HepG2 (cell line): ENCODE results near the gene CLEC18A. TPM values are rescaled to one million over a fixed set of nuclear protein-coding genes. Genes with fewer than 3 reads are reported as not detected.

Experiments used
- ATAC-seq: fragments of 200-7000 bp; cut with Tn5 transposase; 3 replicates; pipeline ENCODE4 v1.9.1; 2020; ENCODE audit warnings: mild to moderate bottlenecking, moderate library complexity
- BruUV-seq: library from RNA; stranded (reverse); fragments of 400-500 nt; replicated peaks from 2 replicates; lab custom pipeline; 2021; lab: Mats Ljungman, UMichigan
- CTCF ChIA-PET: fragments of 300-600 bp; formaldehyde crosslinking; extraction: SDS; loops from one replicate; lab custom pipeline; 2021; ENCODE audit warnings: low total read pairs, inconsistent platforms, low intra/inter-chr PET ratio; lab: Yijun Ruan, JAX
- POLR2A ChIA-PET: fragments of 350-600 bp; sonication (Branson Sonifier 250); formaldehyde crosslinking; loops from one replicate; lab custom pipeline; 2020; ENCODE audit warnings: antibody characterized with exemption, inconsistent platforms; lab: Yijun Ruan, JAX
- DNase-seq: peaks from one replicate; pipeline ENCODE4 v3.0.0-alpha.2; 2015; ENCODE audit warnings: low spot score
- FAIRE-seq: peaks from 3 replicates; lab custom pipeline; 2011; peaks lifted over from hg19 to GRCh38; lab: Jason Lieb, UNC
- H2AFZ ChIP-seq: one replicate; pipeline ENCODE4 v1.6.1; 2011; ENCODE audit warnings: low read length, inconsistent platforms
- H3K27ac ChIP-seq: fragments of 300-600 bp; 3 replicates; pipeline ENCODE4 v1.8.0; 2011; ENCODE audit warnings: mixed run types, mild to moderate bottlenecking, mixed read lengths, low read length, inconsistent platforms; ENCODE audit not compliant: insufficient read depth; ENCODE audit errors: extremely low read length
- H3K27me3 ChIP-seq, 2 experiments: fragments of 200-600 bp in 1 of 2; 2 replicates in 1 of 2; 3 replicates in 1 of 2; pipeline versions ENCODE4 v1.6.0 to v1.8.0; 2011; ENCODE audit warnings: low read length in 2 of 2, mild to moderate bottlenecking in 2 of 2, moderate library complexity in 2 of 2, inconsistent platforms in 1 of 2; ENCODE audit not compliant: insufficient read depth in 2 of 2, control insufficient read depth in 1 of 2
- H3K36me3 ChIP-seq, 2 experiments: fragments of 200-600 bp in 1 of 2; replicated peaks in 1 of 2; 2 replicates in 1 of 2; 3 replicates in 1 of 2; pipeline versions ENCODE4 v1.5.1 to v1.8.0; 2011; ENCODE audit warnings: low read length in 2 of 2, inconsistent platforms in 1 of 2; ENCODE audit not compliant: insufficient read depth in 2 of 2, control insufficient read depth in 1 of 2
- H3K4me1 ChIP-seq: 2 replicates; pipeline ENCODE4 v1.5.1; 2012; ENCODE audit warnings: low read length, inconsistent platforms; ENCODE audit not compliant: insufficient read depth
- H3K4me2 ChIP-seq: 2 replicates; pipeline ENCODE4 v1.6.0; 2011; ENCODE audit warnings: low read depth, low read length, inconsistent platforms
- H3K4me3 ChIP-seq, 3 experiments: fragments of 200-600 bp in 1 of 3; sonication (generic), shearing (Covaris generic) in 1 of 3; replicated peaks in 1 of 3; 2 replicates each; pipeline ENCODE4 v1.5.1; 2011 to 2016; ENCODE audit warnings: low read length in 3 of 3, inconsistent platforms in 2 of 3, low read depth in 2 of 3, mild to moderate bottlenecking in 2 of 3, control low read depth in 1 of 3, mixed read lengths in 1 of 3; ENCODE audit not compliant: insufficient read depth in 1 of 3
- H3K79me2 ChIP-seq: one replicate; pipeline ENCODE4 v1.6.1; 2011; ENCODE audit warnings: low read length, inconsistent platforms; ENCODE audit not compliant: insufficient read depth
- H3K9ac ChIP-seq: 2 replicates; pipeline ENCODE4 v1.6.0; 2011; ENCODE audit warnings: mild to moderate bottlenecking, low read depth, low read length, inconsistent platforms; ENCODE audit not compliant: insufficient read depth
- H3K9me3 ChIP-seq: 2 replicates; pipeline ENCODE4 v1.5.1; 2012; ENCODE audit warnings: mild to moderate bottlenecking, low read length
- H4K20me1 ChIP-seq: 2 replicates; pipeline ENCODE4 v1.6.0; 2011; ENCODE audit warnings: inconsistent platforms, mild to moderate bottlenecking, low read length, moderate library complexity; ENCODE audit not compliant: insufficient read depth
- MTA1 ChIP-seq: sonication (generic); formaldehyde crosslinking; IDR thresholded peaks from 2 replicates; pipeline ENCODE4 v1.4.0; 2020; ENCODE audit warnings: missing genetic modification reagents, mild to moderate bottlenecking, borderline replicate concordance
- ZBTB38 ChIP-seq: sonication (generic); formaldehyde crosslinking; IDR thresholded peaks from 2 replicates; pipeline ENCODE4 v1.5.1; 2020; ENCODE audit warnings: mild to moderate bottlenecking, missing genetic modification reagents
- ZFX ChIP-seq: sonication (generic); formaldehyde crosslinking; IDR thresholded peaks from 2 replicates; pipeline ENCODE4 v1.4.0; 2020; ENCODE audit warnings: mild to moderate bottlenecking, low read depth, missing genetic modification reagents, moderate library complexity
- WGBS: methylation state at CpG from one replicate; pipeline ENCODE4 v1.1.6; 2017; ENCODE audit warnings: low lambda C conversion rate; 5-methylcytosine and 5-hydroxymethylcytosine counted together
- in situ Hi-C: cut with HindIII; loops from 2 replicates; pipeline ENCODE4 v1.10.0; 2017; ENCODE audit warnings: low pct_unique_long_range_greater_than_20kb; ENCODE audit not compliant: extremely low pct_ligation_motif_present
- intact Hi-C: fragments of 100-400 bp; cut with micrococcal nuclease; formaldehyde crosslinking; loops from one replicate; pipeline ENCODE4 v1.10.0; 2022; ENCODE audit not compliant: unreplicated experiment
- polyA plus RNA-seq, 8 experiments: library from polyadenylated mRNA; depleted of rRNA in 3 of 8; stranded (reverse) in 7 of 8; unstranded in 1 of 8; fragments of >200 nt; fragmentation: Illumina TruSeq in 4 of 8; extraction: Trizol in 4 of 8; gene quantifications; 2 replicates each; pipeline versions ENCODE4 v1.2.1 to v1.2.3, GENCODE V29; 2011 to 2016; ENCODE audit warnings: low read depth in 4 of 8, missing spikeins in 1 of 8, mixed read lengths in 1 of 8; ENCODE audit not compliant: insufficient read depth in 1 of 8
- total RNA-seq, 5 experiments: library from RNA; depleted of rRNA; stranded (reverse); fragments of >200 nt; fragmentation: Illumina TruSeq; extraction: Trizol; gene quantifications; 2 replicates each; pipeline ENCODE4 v1.2.3, GENCODE V29; 2016; ENCODE audit warnings: low read depth in 1 of 5
- TF ChIP-seq, protein P1 (sequence below): sonication (generic); formaldehyde crosslinking; IDR thresholded peaks from 2 replicates; pipeline ENCODE4 v1.8.1; 2022; ENCODE audit warnings: low read depth, mild to moderate bottlenecking, missing genetic modification reagents
- TF ChIP-seq, protein P2 (sequence below): sonication (generic); formaldehyde crosslinking; IDR thresholded peaks from 2 replicates; pipeline ENCODE4 v1.8.1; 2023; ENCODE audit warnings: mild to moderate bottlenecking, inconsistent platforms, moderate library complexity, missing genetic modification reagents, borderline replicate concordance
- TF ChIP-seq, protein P3 (sequence below): sonication (generic); formaldehyde crosslinking; IDR thresholded peaks from 2 replicates; pipeline ENCODE4 v1.4.0; 2020; ENCODE audit warnings: low read depth, mild to moderate bottlenecking, missing genetic modification reagents
- TF ChIP-seq, protein P4 (sequence below): sonication (generic); formaldehyde crosslinking; IDR thresholded peaks from 2 replicates; pipeline ENCODE4 v1.5.1; 2020; ENCODE audit warnings: mild to moderate bottlenecking, missing genetic modification reagents, moderate library complexity

CLEC18A gene
- total and polyA plus RNA-seq, 2 of the 13 experiments (the other 11 are each of a cell fraction or from before 2014, with no cell fraction given), result 0.22 to 0.42 TPM

DNA sequence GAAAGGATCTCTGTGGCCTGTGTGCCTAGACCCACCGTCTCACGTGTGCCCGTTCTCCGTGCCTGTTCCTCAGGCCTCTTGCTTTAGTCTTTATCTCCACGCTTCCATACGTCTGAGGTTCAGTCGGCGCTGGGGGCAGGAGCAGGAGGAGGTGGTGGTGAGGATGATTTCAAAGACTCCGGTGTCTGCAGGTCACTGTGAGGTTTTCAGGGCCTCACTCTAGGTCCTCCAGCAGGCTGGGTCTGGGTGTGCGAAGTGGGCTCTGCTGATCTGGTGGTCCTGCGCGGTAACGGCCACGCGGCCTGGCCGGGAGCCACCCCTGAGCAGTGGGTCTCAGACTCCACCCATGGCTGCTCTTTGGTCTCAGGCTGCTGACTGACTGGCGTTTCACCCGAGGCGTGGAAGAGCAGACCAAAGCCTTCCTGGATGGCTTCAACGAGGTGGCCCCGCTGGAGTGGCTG lies 14.4 kb upstream of the CLEC18A start:
- Histone ChIP-seq H3K79me2 (no peaks in the 10 kb centered on the region), H2AFZ (no peak overlapping the region), H3K36me3 (peaks cover 54 to 75% of the 10 kb centered on the region in 2 experiments)
- TF ChIP-seq, protein P1, sequence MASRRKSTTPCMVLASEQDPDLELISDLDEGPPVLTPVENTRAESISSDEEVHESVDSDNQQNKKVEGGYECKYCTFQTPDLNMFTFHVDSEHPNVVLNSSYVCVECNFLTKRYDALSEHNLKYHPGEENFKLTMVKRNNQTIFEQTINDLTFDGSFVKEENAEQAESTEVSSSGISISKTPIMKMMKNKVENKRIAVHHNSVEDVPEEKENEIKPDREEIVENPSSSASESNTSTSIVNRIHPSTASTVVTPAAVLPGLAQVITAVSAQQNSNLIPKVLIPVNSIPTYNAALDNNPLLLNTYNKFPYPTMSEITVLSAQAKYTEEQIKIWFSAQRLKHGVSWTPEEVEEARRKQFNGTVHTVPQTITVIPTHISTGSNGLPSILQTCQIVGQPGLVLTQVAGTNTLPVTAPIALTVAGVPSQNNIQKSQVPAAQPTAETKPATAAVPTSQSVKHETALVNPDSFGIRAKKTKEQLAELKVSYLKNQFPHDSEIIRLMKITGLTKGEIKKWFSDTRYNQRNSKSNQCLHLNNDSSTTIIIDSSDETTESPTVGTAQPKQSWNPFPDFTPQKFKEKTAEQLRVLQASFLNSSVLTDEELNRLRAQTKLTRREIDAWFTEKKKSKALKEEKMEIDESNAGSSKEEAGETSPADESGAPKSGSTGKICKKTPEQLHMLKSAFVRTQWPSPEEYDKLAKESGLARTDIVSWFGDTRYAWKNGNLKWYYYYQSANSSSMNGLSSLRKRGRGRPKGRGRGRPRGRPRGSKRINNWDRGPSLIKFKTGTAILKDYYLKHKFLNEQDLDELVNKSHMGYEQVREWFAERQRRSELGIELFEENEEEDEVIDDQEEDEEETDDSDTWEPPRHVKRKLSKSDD (CRISPR knock-in tag), result no peak
- TF ChIP-seq, protein P2, sequence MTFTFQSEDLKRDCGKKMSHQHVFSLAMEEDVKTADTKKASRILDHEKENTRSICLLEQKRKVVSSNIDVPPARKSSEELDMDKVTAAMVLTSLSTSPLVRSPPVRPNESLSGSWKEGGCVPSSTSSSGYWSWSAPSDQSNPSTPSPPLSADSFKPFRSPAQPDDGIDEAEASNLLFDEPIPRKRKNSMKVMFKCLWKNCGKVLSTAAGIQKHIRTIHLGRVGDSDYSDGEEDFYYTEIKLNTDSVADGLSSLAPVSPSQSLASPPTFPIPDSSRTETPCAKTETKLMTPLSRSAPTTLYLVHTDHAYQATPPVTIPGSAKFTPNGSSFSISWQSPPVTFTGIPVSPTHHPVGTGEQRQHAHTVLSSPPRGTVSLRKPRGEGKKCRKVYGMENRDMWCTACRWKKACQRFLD (CRISPR knock-in tag), result no peak
- TF ChIP-seq, all 625 proteins: peak for 0
- in situ Hi-C loops (no loop called here), intact Hi-C loops (no loop called here)
- H3K27ac ChIP-seq, result no peak overlapping the region
- H3K27me3 ChIP-seq, result no peaks in the 10 kb centered on the region
- no peaks in the 10 kb centered on the region for H3K4me1 ChIP-seq
- ATAC-seq, result no peak
- WGBS, result 97% methylated on average over 21 of the region's 21 CpGs
- no peak overlapping the region for H3K4me3 ChIP-seq
- H3K9me3 ChIP-seq, result no peaks in the 10 kb centered on the region
- no peaks in the 10 kb centered on the region for H4K20me1 ChIP-seq
- FAIRE-seq, result no peak
- H3K9ac ChIP-seq, result no peak overlapping the region
- no peak overlapping the region for H3K4me2 ChIP-seq
- DNase-seq, result no peak
- no TSS peak for BruUV-seq
- ChIA-PET CTCF (no interaction called here), POLR2A (no interaction called here)

DNA sequence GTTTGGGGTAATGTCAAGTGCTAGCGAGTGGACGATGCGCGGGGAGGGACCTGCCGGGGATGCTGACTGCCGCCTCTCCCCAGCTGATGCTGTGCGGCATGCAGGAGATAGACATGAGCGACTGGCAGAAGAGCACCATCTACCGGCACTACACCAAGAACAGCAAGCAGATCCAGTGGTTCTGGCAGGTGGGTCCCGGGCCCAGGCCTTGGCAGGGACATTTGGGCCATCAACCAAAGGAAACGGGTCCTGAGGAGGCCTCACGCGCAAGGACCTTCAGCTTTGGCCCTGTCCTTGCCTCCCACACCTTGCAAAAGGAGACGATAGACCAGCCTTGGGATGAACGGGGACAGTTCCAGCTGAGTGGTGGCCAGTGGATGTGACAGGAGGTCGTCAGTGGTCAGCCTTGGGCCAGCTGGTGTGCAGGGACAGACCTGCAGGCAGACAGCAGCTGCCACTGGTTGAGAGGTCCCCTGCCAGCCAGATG lies 13.6 kb upstream of the CLEC18A start:
- no TSS peak for BruUV-seq
- H4K20me1 ChIP-seq, result no peaks in the 10 kb centered on the region
- H3K9me3 ChIP-seq, result no peaks in the 10 kb centered on the region
- no peak overlapping the region for H3K9ac ChIP-seq
- H3K4me2 ChIP-seq, result no peak overlapping the region
- ATAC-seq, result peak; percentile 71
- 91% methylated on average over 14 of the region's 16 CpGs for WGBS
- H3K4me3 ChIP-seq, result no peak overlapping the region
- H3K27me3 ChIP-seq, result no peaks in the 10 kb centered on the region
- ChIA-PET CTCF (no interaction called here), POLR2A (no interaction called here)
- peaks cover 49 to 70% of the 10 kb centered on the region in 2 experiments for H3K36me3 ChIP-seq
- intact Hi-C loops, result no loop called here
- no peak overlapping the region for H2AFZ ChIP-seq
- H3K79me2 ChIP-seq, result no peaks in the 10 kb centered on the region
- no peaks in the 10 kb centered on the region for H3K4me1 ChIP-seq
- peak; percentile 80 for FAIRE-seq
- in situ Hi-C loops, result no loop called here
- DNase-seq, result peak; percentile 50
- H3K27ac ChIP-seq, result no peak overlapping the region
- TF ChIP-seq ZFX (CRISPR knock-in tag) (0 out of 2 replicates have a peak, but pooled peaks have one; percentile 22), MTA1 (CRISPR knock-in tag) (peak; percentile 27; the same call in 1 of the 2 replicates), ZBTB38 (CRISPR knock-in tag) (peak; percentile 96)
- TF ChIP-seq, protein P3, sequence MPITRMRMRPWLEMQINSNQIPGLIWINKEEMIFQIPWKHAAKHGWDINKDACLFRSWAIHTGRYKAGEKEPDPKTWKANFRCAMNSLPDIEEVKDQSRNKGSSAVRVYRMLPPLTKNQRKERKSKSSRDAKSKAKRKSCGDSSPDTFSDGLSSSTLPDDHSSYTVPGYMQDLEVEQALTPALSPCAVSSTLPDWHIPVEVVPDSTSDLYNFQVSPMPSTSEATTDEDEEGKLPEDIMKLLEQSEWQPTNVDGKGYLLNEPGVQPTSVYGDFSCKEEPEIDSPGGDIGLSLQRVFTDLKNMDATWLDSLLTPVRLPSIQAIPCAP (CRISPR knock-in tag), result no peak
- TF ChIP-seq, protein P4, sequence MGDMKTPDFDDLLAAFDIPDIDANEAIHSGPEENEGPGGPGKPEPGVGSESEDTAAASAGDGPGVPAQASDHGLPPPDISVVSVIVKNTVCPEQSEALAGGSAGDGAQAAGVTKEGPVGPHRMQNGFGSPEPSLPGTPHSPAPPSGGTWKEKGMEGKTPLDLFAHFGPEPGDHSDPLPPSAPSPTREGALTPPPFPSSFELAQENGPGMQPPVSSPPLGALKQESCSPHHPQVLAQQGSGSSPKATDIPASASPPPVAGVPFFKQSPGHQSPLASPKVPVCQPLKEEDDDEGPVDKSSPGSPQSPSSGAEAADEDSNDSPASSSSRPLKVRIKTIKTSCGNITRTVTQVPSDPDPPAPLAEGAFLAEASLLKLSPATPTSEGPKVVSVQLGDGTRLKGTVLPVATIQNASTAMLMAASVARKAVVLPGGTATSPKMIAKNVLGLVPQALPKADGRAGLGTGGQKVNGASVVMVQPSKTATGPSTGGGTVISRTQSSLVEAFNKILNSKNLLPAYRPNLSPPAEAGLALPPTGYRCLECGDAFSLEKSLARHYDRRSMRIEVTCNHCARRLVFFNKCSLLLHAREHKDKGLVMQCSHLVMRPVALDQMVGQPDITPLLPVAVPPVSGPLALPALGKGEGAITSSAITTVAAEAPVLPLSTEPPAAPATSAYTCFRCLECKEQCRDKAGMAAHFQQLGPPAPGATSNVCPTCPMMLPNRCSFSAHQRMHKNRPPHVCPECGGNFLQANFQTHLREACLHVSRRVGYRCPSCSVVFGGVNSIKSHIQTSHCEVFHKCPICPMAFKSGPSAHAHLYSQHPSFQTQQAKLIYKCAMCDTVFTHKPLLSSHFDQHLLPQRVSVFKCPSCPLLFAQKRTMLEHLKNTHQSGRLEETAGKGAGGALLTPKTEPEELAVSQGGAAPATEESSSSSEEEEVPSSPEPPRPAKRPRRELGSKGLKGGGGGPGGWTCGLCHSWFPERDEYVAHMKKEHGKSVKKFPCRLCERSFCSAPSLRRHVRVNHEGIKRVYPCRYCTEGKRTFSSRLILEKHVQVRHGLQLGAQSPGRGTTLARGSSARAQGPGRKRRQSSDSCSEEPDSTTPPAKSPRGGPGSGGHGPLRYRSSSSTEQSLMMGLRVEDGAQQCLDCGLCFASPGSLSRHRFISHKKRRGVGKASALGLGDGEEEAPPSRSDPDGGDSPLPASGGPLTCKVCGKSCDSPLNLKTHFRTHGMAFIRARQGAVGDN (CRISPR knock-in tag), result peak; percentile 51
